Measurements from ENCODE around the gene ECE1.

Gene ECE1

DNA sequence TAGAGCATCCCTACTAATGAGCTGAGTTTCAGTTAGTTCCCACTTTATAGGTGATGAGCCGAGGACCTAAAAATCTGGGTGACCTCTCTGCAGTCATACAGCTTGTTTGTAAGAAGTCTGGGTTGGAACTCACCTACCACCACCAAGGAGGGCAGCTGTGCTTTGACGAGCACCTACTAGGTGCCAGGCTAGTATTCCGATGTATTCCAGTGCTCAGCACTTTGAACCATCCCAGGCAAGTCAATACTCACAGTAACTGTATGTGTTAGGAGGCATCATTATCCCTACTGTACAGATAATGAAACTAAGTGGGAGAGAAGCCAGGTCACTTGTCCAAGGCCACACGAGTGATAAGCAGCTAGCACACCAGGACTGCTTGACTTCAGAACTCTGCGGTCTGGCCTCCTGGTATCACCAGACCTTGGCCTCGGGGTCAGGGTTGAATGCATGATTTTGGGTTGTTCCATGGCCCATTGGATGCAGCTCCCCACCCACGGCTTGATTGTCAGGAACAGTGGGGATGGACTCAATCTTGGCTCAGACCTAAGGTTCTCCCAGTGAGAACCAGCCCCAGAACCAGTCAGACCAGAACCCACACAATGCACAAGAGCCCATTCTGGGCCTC, 20.7 kb downstream of the ECE1 start:
- in situ Hi-C loops (cut with HindIII; ENCODE audit: low sequenced_read_pairs), result no loop called here

GRCh38 chr1:21268281-21269239, 21.7 kb downstream of the ECE1 start:
- in situ Hi-C loops (cut with HindIII; ENCODE audit: low sequenced_read_pairs), result no loop called here

DNA sequence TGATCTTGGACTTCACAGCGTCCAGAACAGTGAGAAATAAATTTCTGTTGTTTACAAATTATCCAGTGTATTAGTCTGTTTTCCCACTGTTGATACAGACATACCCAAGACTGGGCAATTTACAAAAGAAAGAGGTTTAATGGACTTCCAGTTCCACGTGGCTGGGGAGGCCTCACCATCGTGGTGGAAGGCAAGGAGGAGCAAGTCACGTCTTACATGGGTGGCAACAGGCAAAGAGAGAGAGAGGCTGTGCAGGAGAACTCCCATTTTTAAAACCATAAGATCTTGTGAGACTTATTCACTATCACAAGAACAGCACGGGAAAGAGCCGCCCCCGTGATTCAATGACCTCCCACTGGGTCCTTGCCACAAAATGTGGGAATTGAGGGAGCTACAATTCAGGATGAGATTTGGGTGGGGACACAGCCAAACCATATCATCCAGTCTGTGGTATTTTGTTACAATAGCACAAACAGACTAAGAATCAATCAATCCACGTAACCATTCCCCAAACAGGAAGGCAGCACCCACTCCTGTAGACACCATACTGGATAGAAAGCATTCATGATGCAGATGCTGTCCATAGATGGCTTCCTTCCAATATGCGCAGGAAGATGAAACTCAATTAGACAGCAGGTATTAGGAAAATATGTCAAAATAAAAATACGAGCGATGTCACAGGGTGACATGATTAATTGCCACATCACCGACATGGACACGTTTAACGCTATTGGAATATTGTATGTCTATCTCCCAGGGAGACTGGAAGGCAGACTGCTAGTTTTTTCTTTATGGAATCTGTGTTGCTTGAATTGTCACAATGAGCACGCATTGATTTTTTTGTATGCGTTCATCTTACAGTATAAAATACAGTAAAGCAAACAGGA, 22.8 kb downstream of the ECE1 start:
- in situ Hi-C loops (cut with HindIII; ENCODE audit: low sequenced_read_pairs), result no loop called here

GRCh38 chr1:21266119-21266774, 24.0 kb downstream of the ECE1 start:
- in situ Hi-C loops (cut with HindIII; ENCODE audit: low sequenced_read_pairs), result no loop called here

GRCh38 chr1:21265644-21266043, 24.6 kb downstream of the ECE1 start:
- in situ Hi-C loops (cut with HindIII; ENCODE audit: low sequenced_read_pairs), result no loop called here

DNA sequence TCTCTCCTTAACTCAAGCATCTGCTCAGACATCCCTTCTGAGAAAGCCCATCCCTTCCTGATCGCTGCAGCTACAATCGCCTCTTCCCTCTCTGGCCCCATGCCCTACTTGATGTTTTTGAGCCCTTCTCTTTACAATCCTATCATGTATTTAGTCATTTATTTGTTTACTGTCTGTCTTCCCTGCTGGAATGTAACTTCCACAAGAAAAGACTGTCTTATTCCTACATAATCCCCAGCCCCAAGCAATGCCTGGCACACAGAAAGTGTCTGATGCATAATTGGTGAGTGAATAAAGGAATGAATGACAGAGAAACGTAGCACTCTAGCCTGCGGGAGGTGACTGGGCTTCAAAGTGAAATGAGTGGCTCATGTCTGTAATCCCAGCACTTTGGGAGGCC, 25.4 kb downstream of the ECE1 start:
- in situ Hi-C loops (cut with HindIII; ENCODE audit: low sequenced_read_pairs), result no loop called here

- in situ Hi-C loops (cut with HindIII; ENCODE audit: low sequenced_read_pairs), result no loop called here
Measured at GRCh38 chr1:21263653-21264225, 26.5 kb downstream of the ECE1 start.

GRCh38 chr1:21263052-21263429, 27.2 kb downstream of the ECE1 start:
- in situ Hi-C loops (cut with HindIII; ENCODE audit: low sequenced_read_pairs), result no loop called here

GRCh38 chr1:21262293-21263051, 27.8 kb downstream of the ECE1 start:
- in situ Hi-C loops (cut with HindIII; ENCODE audit: low sequenced_read_pairs), result no loop called here

DNA sequence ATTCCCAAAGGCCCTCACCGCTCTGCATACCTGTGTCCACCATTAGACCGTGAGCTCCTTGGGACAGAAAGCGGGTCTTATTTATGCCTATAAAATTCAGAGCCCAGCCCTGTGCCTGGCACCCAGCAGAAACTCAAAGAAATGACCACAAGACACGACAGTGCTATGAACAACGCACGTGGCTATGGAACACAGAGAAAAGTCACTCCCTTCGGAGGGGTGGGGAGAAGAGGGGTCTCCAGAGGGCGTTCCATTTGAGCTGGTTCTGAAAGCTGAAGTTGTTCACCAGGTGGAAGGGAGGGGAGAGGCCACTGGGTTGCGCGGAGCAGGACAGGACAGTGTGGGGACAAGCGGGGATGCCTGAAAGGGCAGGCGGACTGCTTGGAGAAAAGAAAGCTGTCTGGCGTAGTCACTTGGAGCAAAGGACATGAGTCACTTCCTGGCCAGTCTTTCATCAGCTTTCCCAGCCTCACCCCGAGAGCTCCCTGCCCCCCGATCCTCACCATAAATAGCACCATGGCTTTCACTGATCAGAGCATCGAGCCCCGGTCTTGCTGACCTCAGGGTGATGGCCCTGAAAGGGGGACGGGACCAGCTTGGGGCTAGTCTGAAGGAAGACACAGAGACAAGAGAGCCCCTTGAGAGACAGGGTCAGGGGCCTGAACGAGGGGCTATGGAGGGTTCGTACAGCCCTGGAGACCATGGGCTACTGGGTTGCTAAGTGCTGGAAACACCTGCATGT, 28.5 kb downstream of the ECE1 start:
- in situ Hi-C loops (cut with HindIII; ENCODE audit: low sequenced_read_pairs), result no loop called here

GRCh38 chr1:21260405-21261125, 29.7 kb downstream of the ECE1 start:
- in situ Hi-C loops (cut with HindIII; ENCODE audit: low sequenced_read_pairs), result no loop called here

DNA sequence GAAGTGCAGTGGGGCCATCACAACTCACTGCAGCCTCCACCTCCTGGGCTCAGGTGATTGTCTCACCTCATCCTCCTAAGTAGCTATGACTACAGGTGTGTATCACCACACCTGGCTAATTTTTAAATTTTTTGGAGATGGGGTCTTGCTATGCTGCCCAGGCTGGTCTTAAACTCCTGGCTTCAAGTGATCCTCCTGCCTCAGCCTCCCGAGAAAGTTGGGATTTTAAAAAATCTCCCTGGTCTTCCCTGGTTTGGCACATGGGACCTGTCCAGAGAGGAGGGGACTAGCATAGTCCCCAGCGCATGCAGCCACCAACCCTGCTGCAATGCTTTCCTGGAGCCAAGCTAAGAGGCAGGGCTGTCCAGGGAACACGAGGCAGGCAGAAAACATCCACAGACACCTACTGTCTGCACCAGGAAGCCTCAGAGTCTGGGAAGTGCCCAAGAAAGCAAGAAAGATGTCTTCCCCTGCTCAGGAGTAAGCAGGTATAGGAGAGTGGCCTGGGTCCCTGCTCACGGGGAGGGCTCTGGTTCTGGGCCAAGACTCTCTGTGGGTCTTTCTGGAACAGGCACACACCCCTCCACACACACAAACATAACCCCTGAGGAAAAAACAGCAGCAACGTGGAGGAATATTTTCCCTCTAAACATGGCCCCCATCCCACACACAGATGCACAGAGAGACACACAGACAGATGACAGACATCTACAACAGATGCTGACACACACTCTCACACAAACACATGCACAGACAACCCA, 30.8 kb downstream of the ECE1 start:
- in situ Hi-C loops (cut with HindIII; ENCODE audit: low sequenced_read_pairs), result no loop called here

GRCh38 chr1:21258331-21259134, 31.7 kb downstream of the ECE1 start:
- in situ Hi-C loops (cut with HindIII; ENCODE audit: low sequenced_read_pairs), result no loop called here

DNA sequence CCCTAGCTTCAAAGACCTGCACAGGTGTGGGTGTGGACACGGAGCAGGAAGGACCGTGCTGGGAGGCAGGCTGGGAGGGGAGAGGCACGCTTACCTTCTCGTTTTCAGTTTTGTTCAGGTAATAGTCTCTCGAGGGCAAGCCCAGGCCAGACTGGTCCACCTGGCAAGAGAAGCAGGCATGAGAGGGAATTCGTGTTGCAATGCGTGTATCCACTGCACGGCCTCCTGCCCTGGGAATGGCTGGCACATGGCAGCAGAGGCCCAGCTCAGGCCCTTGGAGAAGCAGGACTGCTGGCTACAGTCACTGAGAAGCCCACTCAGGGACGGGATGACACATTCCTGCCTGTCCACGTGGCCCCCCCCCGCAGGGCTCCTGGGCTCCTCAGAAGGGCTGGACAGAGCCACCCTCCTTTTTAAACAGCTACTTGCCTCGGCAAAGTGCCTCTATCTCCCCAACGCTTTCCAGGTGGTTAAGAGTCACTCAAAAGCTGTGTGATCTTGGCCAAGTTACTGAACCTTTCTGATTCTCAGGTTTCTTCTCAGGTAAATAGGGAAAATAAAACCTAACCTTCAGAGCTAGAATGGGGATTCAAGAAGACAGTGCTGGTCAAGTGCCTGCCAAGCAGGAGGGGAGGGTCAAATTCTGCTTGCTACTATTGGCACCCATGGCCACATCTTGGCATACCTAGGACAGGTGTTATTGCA, 32.7 kb downstream of the ECE1 start:
- in situ Hi-C loops (cut with HindIII; ENCODE audit: low sequenced_read_pairs), result no loop called here

DNA sequence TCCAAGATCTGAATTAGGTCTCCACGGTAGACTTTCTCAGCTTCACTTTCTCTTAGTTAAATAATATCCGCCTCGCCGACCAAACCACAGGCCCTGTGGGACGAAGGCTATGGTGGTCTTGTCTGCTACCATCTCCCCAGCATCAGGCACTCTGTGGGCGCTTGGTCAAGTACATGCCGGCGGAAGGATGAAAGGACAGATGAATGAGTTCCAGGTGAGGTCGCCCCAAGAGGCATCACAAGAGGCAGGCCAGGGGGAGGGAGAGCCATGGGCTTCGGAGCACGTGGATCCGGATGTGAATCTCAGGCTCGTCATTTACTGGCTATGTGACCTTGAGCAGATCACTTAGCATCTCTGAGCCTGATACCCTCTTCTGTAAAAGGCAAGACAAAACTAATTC, 33.5 kb downstream of the ECE1 start:
- in situ Hi-C loops (cut with HindIII; ENCODE audit: low sequenced_read_pairs), result no loop called here

DNA sequence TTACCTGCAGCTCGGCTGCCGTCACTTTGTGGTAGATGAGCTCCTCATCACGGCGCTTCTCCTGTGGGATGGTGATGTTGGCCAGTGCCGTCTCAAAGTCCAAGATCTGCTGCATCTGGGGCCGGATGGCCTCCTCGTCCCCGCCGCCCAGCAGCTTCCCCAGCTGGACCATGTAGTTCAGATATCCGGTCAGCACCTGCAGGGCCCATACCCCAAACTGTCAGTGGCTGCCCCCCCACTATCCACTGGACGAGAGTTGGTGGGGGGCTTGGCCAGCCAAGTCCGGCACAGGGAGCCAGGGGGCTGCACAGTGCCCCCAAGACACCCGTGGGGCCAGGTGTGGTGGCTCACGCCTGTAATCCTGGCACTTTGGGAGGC, 34.3 kb downstream of the ECE1 start:
- in situ Hi-C loops (cut with HindIII; ENCODE audit: low sequenced_read_pairs), result no loop called here

All from DLD1 (cell line).